HG03139 (cell line): ENCODE data around the gene GEMIN8.

Source experiments
- ATAC-seq: cut with Tn5 transposase; IDR thresholded peaks from one replicate; pipeline ENCODE4 v1.9.1; 2021; ENCODE audit not compliant: unreplicated experiment

The GEMIN8 gene

GRCh38 chrX:14015941-14016340 lies 13.8 kb downstream of the GEMIN8 start:
- no peak for ATAC-seq

- no peak for ATAC-seq
Measured at GRCh38 chrX:14015294-14015693, 14.4 kb downstream of the GEMIN8 start.

GRCh38 chrX:14014526-14014925 lies 15.2 kb downstream of the GEMIN8 start:
- no peak for ATAC-seq

GRCh38 chrX:14013054-14013453 lies 16.6 kb downstream of the GEMIN8 start:
- no peak for ATAC-seq

GRCh38 chrX:14010566-14010965 lies 19.1 kb downstream of the GEMIN8 start:
- no peak for ATAC-seq

- no peak for ATAC-seq
Measured at GRCh38 chrX:14006540-14006939, 23.2 kb downstream of the GEMIN8 start.

GRCh38 chrX:14003876-14004425 lies 25.7 kb downstream of the GEMIN8 start:
- ATAC-seq: no peak

- no peak for ATAC-seq
Measured at GRCh38 chrX:14003028-14003427, 26.7 kb downstream of the GEMIN8 start.

- ATAC-seq: no peak
Measured at GRCh38 chrX:13996650-13997049, 33.0 kb downstream of the GEMIN8 start.

- ATAC-seq: no peak
Measured at GRCh38 chrX:13994536-13995080, 35.1 kb downstream of the GEMIN8 start.

- no peak for ATAC-seq
Measured at GRCh38 chrX:13994104-13994503, 35.6 kb downstream of the GEMIN8 start.

GRCh38 chrX:13990126-13990800 lies 39.4 kb downstream of the GEMIN8 start:
- ATAC-seq: no peak

- no peak for ATAC-seq
Measured at GRCh38 chrX:13985697-13986435, 43.8 kb downstream of the GEMIN8 start.

GRCh38 chrX:13983734-13984133 lies 46.0 kb downstream of the GEMIN8 start:
- no peak for ATAC-seq

- no peak for ATAC-seq
Measured at GRCh38 chrX:13968198-13968597, 61.5 kb downstream of the GEMIN8 start.

- no peak for ATAC-seq
Measured at GRCh38 chrX:13967636-13968035, 62.1 kb downstream of the GEMIN8 start.

GRCh38 chrX:13966793-13967125 lies 62.9 kb downstream of the GEMIN8 start:
- no peak for ATAC-seq

GRCh38 chrX:13966071-13966792 lies 63.5 kb downstream of the GEMIN8 start:
- no peak for ATAC-seq

- no peak for ATAC-seq
Measured at GRCh38 chrX:13965531-13965930, 64.2 kb downstream of the GEMIN8 start.

- no peak for ATAC-seq
Measured at GRCh38 chrX:13956998-13957397, 72.7 kb downstream of the GEMIN8 start.
